ENCODE measurements around the gene DGKH. TPM values are rescaled to one million over a fixed set of nuclear protein-coding genes. Genes with fewer than 3 reads are reported as not detected.

The DGKH gene
- total and polyA plus RNA-seq, 2 of the 13 experiments (the other 11 are each of a cell fraction or from before 2014, with no cell fraction given) = 0.01 to 0.13 TPM

GRCh38 chr13:42271337-42272114, 223.1 kb downstream of the DGKH start (continued):
- peak; percentile 75 for TF ChIP-seq MNT (IDR thresholded peaks at IDR 0.05)
- TF ChIP-seq ZNF260 (CRISPR knock-in tag; IDR thresholded peaks at IDR 0.05; ENCODE audit: borderline replicate concordance, low read depth) = no peak
- peak; percentile 86; the same call in 1 of the 2 replicates for TF ChIP-seq TEAD2 (CRISPR knock-in tag; IDR thresholded peaks at IDR 0.05)
- TF ChIP-seq SIX1 (CRISPR knock-in tag; IDR thresholded peaks at IDR 0.05; ENCODE audit: borderline replicate concordance) = peak; percentile 56; the same call in 1 of the 2 replicates
- no peak for TF ChIP-seq NFATC3 (CRISPR knock-in tag; IDR thresholded peaks at IDR 0.05)
- TF ChIP-seq GABPB1 (CRISPR knock-in tag; IDR thresholded peaks at IDR 0.05) = peak; percentile 70; the same call in 1 of the 2 replicates
- peak; percentile 87; the same call in 1 of the 2 replicates for TF ChIP-seq ZFP37 (CRISPR knock-in tag; IDR thresholded peaks at IDR 0.05; ENCODE audit: borderline replicate concordance)
- TF ChIP-seq HMGXB3 (CRISPR knock-in tag; IDR thresholded peaks at IDR 0.05; ENCODE audit: borderline replicate concordance) = peak; percentile 71; the same call in 1 of the 2 replicates
- peak; percentile 46; the same call in 1 of the 2 replicates for TF ChIP-seq GATAD2A (CRISPR knock-in tag; IDR thresholded peaks at IDR 0.05)
- peak; percentile 96; the same call in 1 of the 2 replicates for TF ChIP-seq ZNF253 (CRISPR knock-in tag; IDR thresholded peaks at IDR 0.05; ENCODE audit: borderline replicate concordance)
- TF ChIP-seq THAP9 (CRISPR knock-in tag; IDR thresholded peaks at IDR 0.05; ENCODE audit: borderline replicate concordance) = 0 out of 2 replicates have a peak, but pooled peaks have one; percentile 30
- TF ChIP-seq NR0B2 (CRISPR knock-in tag; IDR thresholded peaks at IDR 0.05) = peak; percentile 83
- peak; percentile 94 for TF ChIP-seq KLF6 (CRISPR knock-in tag; IDR thresholded peaks at IDR 0.05)
- TF ChIP-seq BORCS8-MEF2B (CRISPR knock-in tag; IDR thresholded peaks at IDR 0.05) = peak; percentile 92
- peak; percentile 92 for TF ChIP-seq SALL1 (CRISPR knock-in tag; IDR thresholded peaks at IDR 0.05)
- TF ChIP-seq HMG20A (CRISPR knock-in tag; IDR thresholded peaks at IDR 0.05; ENCODE audit: borderline replicate concordance) = no peak
- TF ChIP-seq ZNF124 (CRISPR knock-in tag; IDR thresholded peaks at IDR 0.05) = peak; percentile 80; the same call in 1 of the 2 replicates
- no peak for TF ChIP-seq TAF15 (IDR thresholded peaks at IDR 0.05; ENCODE audit: low read depth, low read length, poor library complexity, severe bottlenecking)
- 0 out of 2 replicates have a peak, but pooled peaks have one; percentile 70 for TF ChIP-seq NFKBIZ (CRISPR knock-in tag; IDR thresholded peaks at IDR 0.05)
- TF ChIP-seq RXRA (CRISPR knock-in tag; IDR thresholded peaks at IDR 0.05) = peak; percentile 46; the same call in 1 of the 2 replicates
